ENCODE results near the gene MAGI1. TPM values are rescaled to one million over a fixed set of nuclear protein-coding genes. Genes with fewer than 3 reads are reported as not detected.

MAGI1 gene
- total RNA-seq, 1 donor from 2014 or later = 21.9 TPM

DNA sequence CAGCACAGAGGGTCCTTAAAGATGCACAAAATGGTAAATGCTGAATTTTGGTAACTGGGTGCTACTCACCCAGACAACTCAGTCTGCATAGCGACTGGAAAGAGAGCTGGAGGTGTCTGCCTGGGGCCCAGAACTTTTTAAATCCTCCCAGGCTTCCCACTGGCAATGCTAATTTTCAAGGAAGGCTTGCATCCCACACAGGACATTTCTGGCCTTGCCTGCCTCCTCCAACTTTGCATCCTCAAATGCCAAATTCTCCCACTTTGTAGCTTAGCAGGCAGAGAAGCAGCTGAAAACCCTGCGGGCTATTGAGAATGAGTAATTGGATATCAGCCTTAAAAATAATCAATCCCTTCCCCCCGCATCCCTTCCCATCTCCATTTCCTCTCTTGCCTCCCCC lies 694.3 kb downstream of the MAGI1 start:
- TF ChIP-seq, protein P1, sequence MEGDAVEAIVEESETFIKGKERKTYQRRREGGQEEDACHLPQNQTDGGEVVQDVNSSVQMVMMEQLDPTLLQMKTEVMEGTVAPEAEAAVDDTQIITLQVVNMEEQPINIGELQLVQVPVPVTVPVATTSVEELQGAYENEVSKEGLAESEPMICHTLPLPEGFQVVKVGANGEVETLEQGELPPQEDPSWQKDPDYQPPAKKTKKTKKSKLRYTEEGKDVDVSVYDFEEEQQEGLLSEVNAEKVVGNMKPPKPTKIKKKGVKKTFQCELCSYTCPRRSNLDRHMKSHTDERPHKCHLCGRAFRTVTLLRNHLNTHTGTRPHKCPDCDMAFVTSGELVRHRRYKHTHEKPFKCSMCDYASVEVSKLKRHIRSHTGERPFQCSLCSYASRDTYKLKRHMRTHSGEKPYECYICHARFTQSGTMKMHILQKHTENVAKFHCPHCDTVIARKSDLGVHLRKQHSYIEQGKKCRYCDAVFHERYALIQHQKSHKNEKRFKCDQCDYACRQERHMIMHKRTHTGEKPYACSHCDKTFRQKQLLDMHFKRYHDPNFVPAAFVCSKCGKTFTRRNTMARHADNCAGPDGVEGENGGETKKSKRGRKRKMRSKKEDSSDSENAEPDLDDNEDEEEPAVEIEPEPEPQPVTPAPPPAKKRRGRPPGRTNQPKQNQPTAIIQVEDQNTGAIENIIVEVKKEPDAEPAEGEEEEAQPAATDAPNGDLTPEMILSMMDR (IDR thresholded peaks at IDR 0.05) = no peak
- Mint-ChIP-seq H3K27me3 (ENCODE audit: unreplicated experiment) (peaks cover 11% of the 10 kb centered on the region), H3K36me3 (ENCODE audit: unreplicated experiment) (no peaks in the 10 kb centered on the region), H3K27ac (ENCODE audit: unreplicated experiment) (no peak overlapping the region), H3K9me3 (ENCODE audit: unreplicated experiment) (no peaks in the 10 kb centered on the region), H3K4me1 (ENCODE audit: unreplicated experiment) (peaks cover 6% of the 10 kb centered on the region), H3K4me3 (ENCODE audit: unreplicated experiment) (no peak overlapping the region)
- no peak for DNase-seq (ENCODE audit: extremely low spot score, unreplicated experiment)

DNA sequence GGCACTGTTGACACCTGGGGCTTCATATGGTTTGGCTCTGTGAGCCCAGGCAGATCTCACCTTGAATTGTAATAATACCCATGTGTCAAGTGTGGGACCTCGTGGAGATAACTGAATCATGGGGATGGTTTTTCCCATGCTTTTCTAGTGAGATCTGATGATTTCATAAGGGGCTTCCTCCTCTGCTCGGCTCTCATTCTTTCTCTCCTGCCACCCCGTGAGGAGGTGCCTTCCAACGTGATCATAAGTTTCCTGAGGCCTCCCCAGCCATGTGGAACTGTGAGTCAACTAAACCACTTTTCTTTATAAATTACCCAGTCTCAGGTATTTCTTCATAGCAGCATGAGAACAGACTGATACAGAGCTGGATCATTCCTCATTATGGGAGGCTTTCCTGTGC lies 695.0 kb downstream of the MAGI1 start:
- Mint-ChIP-seq H3K9me3 (ENCODE audit: unreplicated experiment) (no peaks in the 10 kb centered on the region), H3K4me3 (ENCODE audit: unreplicated experiment) (no peak overlapping the region), H3K36me3 (ENCODE audit: unreplicated experiment) (no peaks in the 10 kb centered on the region), H3K4me1 (ENCODE audit: unreplicated experiment) (peaks cover 4% of the 10 kb centered on the region), H3K27ac (ENCODE audit: unreplicated experiment) (no peak overlapping the region), H3K27me3 (ENCODE audit: unreplicated experiment) (peaks cover 11% of the 10 kb centered on the region)
- TF ChIP-seq, protein P1 (IDR thresholded peaks at IDR 0.05) = no peak
- no peak for DNase-seq (ENCODE audit: extremely low spot score, unreplicated experiment)

DNA sequence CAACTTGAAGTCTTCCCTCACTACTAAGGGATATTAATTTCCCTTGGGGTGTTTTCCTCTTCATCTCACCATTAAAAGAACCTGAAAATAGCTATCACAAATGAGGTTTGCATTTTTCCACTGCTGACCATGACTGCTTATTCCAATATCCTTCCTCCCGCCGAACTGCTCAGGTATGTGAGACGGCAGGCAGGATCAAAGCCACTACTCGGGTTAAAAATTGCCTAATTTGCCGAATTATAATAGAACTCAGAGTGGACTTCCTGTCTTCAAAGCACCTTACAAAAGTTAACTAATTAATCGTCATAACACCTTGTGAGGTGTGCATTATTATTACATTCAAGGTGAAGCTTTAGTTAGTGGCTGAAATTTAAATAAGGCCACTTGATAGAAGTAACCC lies 695.7 kb downstream of the MAGI1 start:
- no peak for DNase-seq (ENCODE audit: extremely low spot score, unreplicated experiment)
- TF ChIP-seq, protein P1 (IDR thresholded peaks at IDR 0.05) = no peak
- no peak overlapping the region for H3K27ac Mint-ChIP-seq (ENCODE audit: unreplicated experiment)
- no peaks in the 10 kb centered on the region for H3K9me3 Mint-ChIP-seq (ENCODE audit: unreplicated experiment)
- H3K4me1 Mint-ChIP-seq (ENCODE audit: unreplicated experiment) = no peaks in the 10 kb centered on the region
- H3K4me3 Mint-ChIP-seq (ENCODE audit: unreplicated experiment) = no peak overlapping the region
- H3K27me3 Mint-ChIP-seq (ENCODE audit: unreplicated experiment) = peaks cover 11% of the 10 kb centered on the region
- no peaks in the 10 kb centered on the region for H3K36me3 Mint-ChIP-seq (ENCODE audit: unreplicated experiment)

DNA sequence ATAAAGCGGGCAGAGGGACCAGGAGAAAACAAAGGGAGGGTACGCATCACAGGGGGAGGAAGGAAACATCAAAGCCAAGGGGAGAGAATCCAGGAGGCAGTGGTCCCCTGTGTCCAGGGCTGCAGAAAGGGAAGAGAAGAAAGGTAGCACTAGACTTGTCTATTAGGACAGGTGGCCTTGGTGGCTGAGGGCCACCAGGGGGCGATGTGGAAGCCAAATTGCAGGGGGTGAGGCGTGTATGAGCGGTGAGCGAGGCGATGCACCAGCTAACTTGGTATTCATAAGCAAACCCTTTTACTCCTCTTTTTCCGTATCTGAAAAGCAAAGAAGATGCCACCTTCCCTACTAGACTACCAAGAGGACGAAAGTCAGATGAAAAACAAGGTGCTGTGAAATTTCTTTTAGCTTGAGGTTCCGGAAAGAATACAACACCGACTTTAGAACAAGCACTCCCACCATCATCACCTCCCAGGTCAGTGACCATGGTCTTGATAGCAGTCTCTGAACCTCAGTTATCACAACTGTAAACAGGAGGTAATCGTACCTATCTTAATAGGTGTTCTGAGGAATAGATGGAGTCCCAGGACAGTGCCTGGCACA lies 696.5 kb downstream of the MAGI1 start:
- Mint-ChIP-seq H3K27me3 (ENCODE audit: unreplicated experiment) (peaks cover 11% of the 10 kb centered on the region), H3K9me3 (ENCODE audit: unreplicated experiment) (no peaks in the 10 kb centered on the region), H3K36me3 (ENCODE audit: unreplicated experiment) (no peaks in the 10 kb centered on the region), H3K27ac (ENCODE audit: unreplicated experiment) (no peak overlapping the region), H3K4me3 (ENCODE audit: unreplicated experiment) (no peak overlapping the region), H3K4me1 (ENCODE audit: unreplicated experiment) (no peaks in the 10 kb centered on the region)
- no peak for DNase-seq (ENCODE audit: extremely low spot score, unreplicated experiment)
- TF ChIP-seq, protein P1 (IDR thresholded peaks at IDR 0.05) = peak; percentile 53

DNA sequence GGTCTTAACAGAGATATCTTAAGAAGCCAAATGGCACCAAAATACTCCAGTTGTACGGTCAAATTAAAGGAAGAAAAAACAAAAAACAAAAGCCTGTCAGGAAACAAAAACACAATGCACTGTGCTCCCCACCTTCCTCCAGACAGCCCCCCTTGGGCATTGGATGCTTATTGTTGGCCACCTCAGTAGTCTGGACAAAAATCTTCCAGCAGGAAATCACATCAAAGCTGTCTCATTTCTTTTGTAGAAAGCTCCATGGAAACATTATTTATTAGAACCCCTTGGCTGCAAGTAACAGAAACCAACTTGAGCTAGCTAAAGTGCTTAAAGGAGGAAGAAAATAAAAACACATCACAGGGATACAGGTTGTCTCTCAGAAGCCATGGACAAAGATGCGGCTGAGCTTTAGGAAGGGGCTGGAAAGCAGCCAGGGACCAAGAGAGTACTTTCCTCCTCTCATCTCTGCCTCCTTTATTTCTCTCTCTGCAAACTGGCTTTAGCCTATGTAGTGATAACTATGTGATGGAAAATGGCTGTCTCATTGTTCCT lies 699.5 kb downstream of the MAGI1 start:
- peaks cover 27% of the 10 kb centered on the region for H3K27me3 Mint-ChIP-seq (ENCODE audit: unreplicated experiment)
- no peak overlapping the region for H3K4me3 Mint-ChIP-seq (ENCODE audit: unreplicated experiment)
- DNase-seq (ENCODE audit: extremely low spot score, unreplicated experiment) = no peak
- H3K4me1 Mint-ChIP-seq (ENCODE audit: unreplicated experiment) = peaks cover under 1% of the 10 kb centered on the region
- H3K27ac Mint-ChIP-seq (ENCODE audit: unreplicated experiment) = no peak overlapping the region
- no peaks in the 10 kb centered on the region for H3K36me3 Mint-ChIP-seq (ENCODE audit: unreplicated experiment)
- TF ChIP-seq, protein P1 (IDR thresholded peaks at IDR 0.05) = no peak
- no peaks in the 10 kb centered on the region for H3K9me3 Mint-ChIP-seq (ENCODE audit: unreplicated experiment)

Data from osteocyte (in vitro differentiated cells).